ENCODE data around the gene ST6GALNAC3. TPM values are rescaled to one million over a fixed set of nuclear protein-coding genes. Genes with fewer than 3 reads are reported as not detected.

Gene ST6GALNAC3
- total RNA-seq, 2 donors from 2014 or later: 2.5 to 5.7 TPM

GRCh38 chr1:76124196-76124595 is 49.6 kb downstream of the ST6GALNAC3 start:
- TF ChIP-seq CTCF (IDR thresholded peaks at IDR 0.05): no peak
- Histone ChIP-seq H3K27me3 (no peaks in the 10 kb centered on the region), H3K9me3 (no peaks in the 10 kb centered on the region), H3K4me3 (no peak overlapping the region), H3K9ac (ENCODE audit: low read depth in 2 of 2, low read length in 2 of 2) (no peak overlapping the region), H3K36me3 (no peaks in the 10 kb centered on the region), H3K27ac (no peak overlapping the region), H3K4me1 (no peaks in the 10 kb centered on the region)
- DNase-seq: no peak
- intact Hi-C loops (cut with DNase I): no loop called here

- no peak for TF ChIP-seq CTCF (IDR thresholded peaks at IDR 0.05)
Measured at GRCh38 chr1:76125473-76126219, 51.1 kb downstream of the ST6GALNAC3 start.

GRCh38 chr1:76128096-76128495 is 53.5 kb downstream of the ST6GALNAC3 start:
- DNase-seq: no peak
- Histone ChIP-seq H3K4me1 (no peaks in the 10 kb centered on the region), H3K9ac (ENCODE audit: low read depth in 2 of 2, low read length in 2 of 2) (no peak overlapping the region), H3K9me3 (no peaks in the 10 kb centered on the region), H3K36me3 (no peaks in the 10 kb centered on the region), H3K27ac (no peak overlapping the region), H3K27me3 (no peaks in the 10 kb centered on the region), H3K4me3 (no peak overlapping the region)
- TF ChIP-seq CTCF (IDR thresholded peaks at IDR 0.05): no peak
- intact Hi-C loops (cut with DNase I): no loop called here

More at GRCh38 chr1:76125473-76126219, 51.1 kb downstream of the ST6GALNAC3 start:
- Histone ChIP-seq H3K9me3 (no peaks in the 10 kb centered on the region), H3K4me1 (no peaks in the 10 kb centered on the region), H3K9ac (ENCODE audit: low read depth in 2 of 2, low read length in 2 of 2) (no peak overlapping the region), H3K27ac (no peak overlapping the region), H3K36me3 (no peaks in the 10 kb centered on the region), H3K4me3 (no peak overlapping the region), H3K27me3 (no peaks in the 10 kb centered on the region)
- no peak for DNase-seq
- intact Hi-C loops (cut with DNase I): no loop called here

GRCh38 chr1:76129731-76130130 is 55.2 kb downstream of the ST6GALNAC3 start:
- no peak overlapping the region for H3K4me3 ChIP-seq
- H3K4me1 ChIP-seq: no peaks in the 10 kb centered on the region
- intact Hi-C loops (cut with DNase I): no loop called here
- no peaks in the 10 kb centered on the region for H3K9me3 ChIP-seq
- no peak for DNase-seq
- no peak for TF ChIP-seq CTCF (IDR thresholded peaks at IDR 0.05)
- no peaks in the 10 kb centered on the region for H3K36me3 ChIP-seq
- H3K9ac ChIP-seq (ENCODE audit: low read depth in 2 of 2, low read length in 2 of 2): no peak overlapping the region
- no peak overlapping the region for H3K27ac ChIP-seq
- no peaks in the 10 kb centered on the region for H3K27me3 ChIP-seq

- TF ChIP-seq CTCF (IDR thresholded peaks at IDR 0.05): no peak
- no peaks in the 10 kb centered on the region for H3K9me3 ChIP-seq
- no peak overlapping the region for H3K27ac ChIP-seq
- no peak overlapping the region for H3K9ac ChIP-seq (ENCODE audit: low read depth in 2 of 2, low read length in 2 of 2)
- no peak overlapping the region for H3K4me3 ChIP-seq
- no peaks in the 10 kb centered on the region for H3K4me1 ChIP-seq
- no peaks in the 10 kb centered on the region for H3K36me3 ChIP-seq
- intact Hi-C loops (cut with DNase I): no loop called here
- DNase-seq: no peak
- H3K27me3 ChIP-seq: no peaks in the 10 kb centered on the region
Measured at GRCh38 chr1:76130992-76131391, 56.4 kb downstream of the ST6GALNAC3 start.

Measured in colonic mucosa (tissue), 4 donors.